NCI-H510A (cell line): ENCODE results near the gene NDUFAF3.
A peak's percentile ranks its signal among the peaks of the same experiment; 100 is the strongest.

Source experiments
- DNase-seq: peaks from one replicate; lab custom pipeline; 2025; lab: John Stamatoyannopoulos, UW

The NDUFAF3 gene

GRCh38 chr3:49021813-49022687 lies at the start of gene NDUFAF3:
Gene NDUFAF3, plus strand, starts transcription at chr3:49022121. Its CDS starts 24 bp downstream, at chr3:49022145.
- DNase-seq: peak; percentile 91

GRCh38 chr3:48974076-48974864 lies 47.7 kb upstream of the NDUFAF3 start:
- no peak for DNase-seq

GRCh38 chr3:48979451-48979850 lies 42.5 kb upstream of the NDUFAF3 start:
- no peak for DNase-seq

GRCh38 chr3:48980295-48980694 lies 41.6 kb upstream of the NDUFAF3 start:
- no peak for DNase-seq

GRCh38 chr3:48982016-48982415 lies 39.9 kb upstream of the NDUFAF3 start:
- DNase-seq: no peak

- DNase-seq: no peak
Observed at GRCh38 chr3:48982686-48983085, 39.2 kb upstream of the NDUFAF3 start.

GRCh38 chr3:48983096-48983495 lies 38.8 kb upstream of the NDUFAF3 start:
- DNase-seq: no peak

GRCh38 chr3:48984663-48985062 lies 37.3 kb upstream of the NDUFAF3 start:
- no peak for DNase-seq

- no peak for DNase-seq
Observed at GRCh38 chr3:48985831-48986376, 36.0 kb upstream of the NDUFAF3 start.

GRCh38 chr3:48989126-48989795 lies 32.7 kb upstream of the NDUFAF3 start:
- no peak for DNase-seq

- peak; percentile 49 for DNase-seq
Observed at GRCh38 chr3:48989796-48990635, 31.9 kb upstream of the NDUFAF3 start, which contains the start of gene P4HTM. Gene P4HTM, plus strand, starts transcription at chr3:48990241. Its CDS starts 16 bp downstream, at chr3:48990257.

GRCh38 chr3:48990636-48991469 lies 31.1 kb upstream of the NDUFAF3 start:
- no peak for DNase-seq

GRCh38 chr3:48991851-48992545 lies 29.9 kb upstream of the NDUFAF3 start:
- DNase-seq: no peak

- DNase-seq: no peak
Observed at GRCh38 chr3:48993834-48994233, 28.1 kb upstream of the NDUFAF3 start.

- DNase-seq: no peak
Observed at GRCh38 chr3:48996640-48997039, 25.3 kb upstream of the NDUFAF3 start.

- DNase-seq: no peak
Observed at GRCh38 chr3:48997102-48997635, 24.8 kb upstream of the NDUFAF3 start.

GRCh38 chr3:48997714-48998637 lies 23.9 kb upstream of the NDUFAF3 start:
- DNase-seq: peak; percentile 71
